GM18867 (cell line): Measurements from ENCODE around the gene SHQ1.
"Not testable (repeated sequence)": the region's sequence is repeated elsewhere in the genome, so short reads cannot be mapped to it uniquely, and the experiment has no call there.

Source experiments
- ATAC-seq: cut with Tn5 transposase; IDR thresholded peaks from one replicate; pipeline ENCODE4 v1.9.1; 2021; ENCODE audit warnings: mild to moderate bottlenecking, moderate library complexity; ENCODE audit not compliant: unreplicated experiment

SHQ1 gene

GRCh38 chr3:72722930-72723726, 125.1 kb downstream of the SHQ1 start:
- ATAC-seq: no peak

DNA sequence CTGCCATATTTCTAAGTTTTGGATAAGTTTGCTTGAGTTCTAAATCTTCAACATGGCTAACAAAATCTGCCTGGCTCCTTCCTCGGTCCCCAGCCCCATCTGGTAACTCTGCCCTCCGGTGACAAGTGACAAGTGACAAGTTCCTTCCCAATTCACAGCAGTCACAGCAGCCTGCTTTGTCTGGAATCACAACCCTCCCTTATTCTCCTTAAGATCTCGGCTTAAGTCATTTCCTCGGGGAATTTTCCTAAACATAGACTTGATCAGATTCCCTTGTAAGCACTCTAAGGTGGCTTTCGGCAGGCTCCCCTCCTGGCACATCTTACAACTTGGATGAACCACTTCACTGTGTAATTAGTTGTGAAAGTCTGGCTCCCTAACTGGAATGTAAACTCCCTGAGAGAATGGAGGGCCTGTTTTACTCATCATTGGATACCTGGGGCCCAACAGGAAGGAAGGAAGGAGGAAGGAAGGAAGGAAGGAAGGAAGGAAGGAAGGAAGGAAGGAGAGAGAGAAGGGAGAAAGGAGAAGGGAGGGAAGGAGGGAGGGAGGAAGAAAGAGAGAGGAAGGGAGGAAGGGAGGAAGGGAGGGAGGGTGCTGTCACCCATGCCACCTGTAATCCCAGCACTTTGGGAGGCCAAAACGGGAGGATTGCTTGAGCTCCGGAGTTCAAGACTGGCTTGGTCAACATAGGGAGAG, 126.4 kb downstream of the SHQ1 start:
- no peak for ATAC-seq

DNA sequence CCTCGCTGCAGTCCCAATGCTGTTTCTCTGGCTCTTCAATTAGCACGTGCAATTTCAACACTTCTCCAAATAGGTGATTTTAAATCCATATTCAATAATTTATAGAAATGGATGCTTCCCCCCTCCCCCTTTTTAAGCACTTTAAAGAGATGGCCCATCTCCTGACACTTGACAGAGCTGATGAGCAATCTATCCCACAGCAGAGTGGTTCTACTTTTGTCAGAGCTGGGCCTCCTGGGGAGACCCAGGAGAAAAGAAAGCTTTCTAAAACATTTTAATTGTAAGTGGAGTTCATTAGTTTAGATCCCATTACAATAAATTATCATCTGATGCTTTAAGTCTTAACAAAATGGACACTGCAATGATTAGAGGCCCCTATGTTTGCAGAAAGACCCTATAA, 127.7 kb downstream of the SHQ1 start:
- ATAC-seq: no peak

- ATAC-seq: no peak
Measured at GRCh38 chr3:72719137-72719536, 129.1 kb downstream of the SHQ1 start.

GRCh38 chr3:72714135-72714534, 134.1 kb downstream of the SHQ1 start:
- not testable (repeated sequence) for ATAC-seq

DNA sequence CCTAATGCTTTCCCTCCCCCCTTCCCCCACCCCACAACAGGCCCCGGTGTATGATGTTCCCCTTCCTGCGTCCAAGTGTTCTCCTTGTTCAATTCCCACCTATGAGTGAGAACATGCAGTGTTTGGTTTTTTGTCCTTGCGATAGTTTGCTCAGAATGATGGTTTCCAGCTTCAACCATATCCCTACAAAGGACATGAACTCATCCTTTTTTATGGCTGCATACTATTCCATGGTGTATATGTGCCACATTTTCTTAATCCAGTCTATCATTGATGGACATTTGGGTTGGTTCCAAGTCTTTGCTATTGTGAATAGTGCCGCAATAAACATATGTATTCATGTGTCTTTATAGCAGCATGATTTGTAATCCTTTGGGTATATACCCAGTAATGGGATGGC, 137.8 kb downstream of the SHQ1 start:
- not testable (repeated sequence) for ATAC-seq

- no peak for ATAC-seq
Measured at GRCh38 chr3:72708441-72708840, 139.8 kb downstream of the SHQ1 start.

DNA sequence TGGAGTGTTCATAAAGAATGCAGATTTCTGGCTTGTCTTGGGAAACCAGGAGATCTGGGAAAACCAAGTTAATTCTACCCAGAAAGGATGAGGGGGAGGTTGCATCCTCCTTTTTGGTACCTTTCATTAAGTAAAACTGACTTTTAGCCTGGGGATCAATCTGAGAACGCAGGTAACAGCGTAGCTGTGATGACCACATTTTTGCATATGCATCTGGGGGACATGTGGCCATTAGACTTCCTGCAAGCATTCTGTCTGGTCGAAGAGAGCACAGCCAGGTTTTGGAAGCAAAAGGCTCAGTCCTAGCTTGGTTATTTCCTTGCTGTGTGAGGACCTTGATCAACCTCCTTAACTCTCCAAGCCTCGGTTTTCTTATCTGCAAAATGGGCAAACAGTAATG, 145.2 kb downstream of the SHQ1 start:
- ATAC-seq: no peak

DNA sequence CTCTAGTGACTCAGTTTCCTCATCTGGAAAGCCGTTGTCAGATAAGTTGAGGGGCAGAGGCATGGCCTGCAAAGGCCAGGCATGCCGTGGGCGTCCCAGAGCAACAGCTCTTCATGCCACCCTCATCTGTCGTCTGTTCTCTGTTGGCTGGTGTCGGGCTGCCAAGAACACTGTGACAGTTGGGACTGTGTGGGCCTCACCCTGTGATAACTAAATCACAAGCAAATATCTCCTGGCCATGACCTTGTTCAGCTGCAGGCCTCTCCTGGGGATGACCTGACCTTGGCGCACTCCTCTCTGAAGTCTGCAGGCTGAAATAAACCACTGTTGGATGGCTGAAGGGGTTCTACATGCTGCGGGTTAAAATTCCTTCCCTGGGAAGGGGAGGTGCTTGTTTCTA, 145.9 kb downstream of the SHQ1 start:
- ATAC-seq: no peak

- ATAC-seq: no peak
Measured at GRCh38 chr3:72700106-72700505, 148.1 kb downstream of the SHQ1 start.

DNA sequence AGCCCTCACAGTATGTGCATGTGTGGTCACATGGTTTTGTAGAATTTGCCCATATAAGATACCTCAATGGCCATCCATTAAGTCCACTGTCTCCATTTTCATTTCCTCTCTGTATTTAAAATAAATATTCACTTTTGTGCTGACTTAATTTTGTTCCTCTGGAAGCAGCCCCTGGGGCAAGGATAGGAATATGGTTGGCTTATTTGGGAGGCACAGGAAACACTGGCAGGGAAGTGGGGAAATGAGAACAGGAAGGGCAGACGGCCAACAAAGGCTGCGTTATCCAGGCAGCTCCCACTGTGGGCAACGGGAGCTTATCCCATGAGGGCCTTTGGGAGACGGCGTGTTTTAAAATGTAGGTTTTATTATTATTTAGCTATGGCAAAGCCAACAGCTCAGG, 148.6 kb downstream of the SHQ1 start:
- no peak for ATAC-seq
